ENCODE data around the gene TSACC. TPM values are rescaled to one million over a fixed set of nuclear protein-coding genes. Genes with fewer than 3 reads are reported as not detected.
A peak's percentile ranks its signal among the peaks of the same experiment; 100 is the strongest.

TSACC gene
- total RNA-seq, 1 experiment from 2014 or later, result 0.51 TPM

DNA sequence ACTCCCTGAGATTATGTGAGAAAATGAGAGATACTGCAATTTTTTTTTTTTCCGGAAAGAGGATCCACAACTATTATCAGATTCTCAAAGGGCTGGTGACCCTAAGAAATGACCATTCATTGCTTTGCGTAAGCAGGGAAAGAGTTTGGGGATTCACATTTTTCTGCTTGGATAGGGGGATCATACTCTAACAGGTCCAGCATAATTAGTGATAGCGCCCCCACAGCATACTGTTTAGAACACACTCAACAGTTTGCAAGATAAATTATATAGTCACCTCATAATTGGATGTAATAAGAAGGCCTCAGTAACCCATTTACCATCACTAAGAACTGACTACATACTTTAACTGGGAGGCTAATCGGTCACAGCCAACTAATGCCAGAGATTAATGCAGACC, 2.1 kb upstream of the TSACC start:
- Histone ChIP-seq H3K4me1 (ENCODE audit: insufficient read depth, low read length) (peaks cover 13% of the 10 kb centered on the region), H3K4me3 (ENCODE audit: low read length) (peak overlapping the region; percentile 98), H3K36me3 (ENCODE audit: low read depth, low read length) (peaks cover 38% of the 10 kb centered on the region), H3K9ac (ENCODE audit: low read length) (peak overlapping the region; percentile 94), H4K20me1 (ENCODE audit: low read length) (peaks cover 37% of the 10 kb centered on the region), H3F3A (ENCODE audit: low read length, unreplicated experiment) (no peaks in the 10 kb centered on the region), H3K27me3 (ENCODE audit: low read length) (no peaks in the 10 kb centered on the region), H3K4me2 (ENCODE audit: low read length) (peak overlapping the region; percentile 94), H3K79me2 (ENCODE audit: low read length) (peaks cover 60% of the 10 kb centered on the region), H3K9me3 (ENCODE audit: low read length) (no peaks in the 10 kb centered on the region), H3K9me2 (replicated peaks; ENCODE audit: low read length) (no peaks in the 10 kb centered on the region), H3K27ac (ENCODE audit: low read length) (no peak overlapping the region), H2AFZ (ENCODE audit: low read length) (no peak overlapping the region)
- no TSS peak for BruUV-seq (replicated peaks)
- intact Hi-C loops (cut with micrococcal nuclease), result no loop called here
- ATAC-seq, result no peak
- TF ChIP-seq EZH2phosphoT487 (IDR thresholded peaks at IDR 0.05; ENCODE audit: borderline replicate concordance, low read length) (no peak), CTCF (conservative IDR thresholded peaks at IDR 0.05; ENCODE audit: low read depth, low read length) (peak; percentile 78), EZH2 (IDR thresholded peaks at IDR 0.05; ENCODE audit: low read length, unreplicated experiment) (no peak)
- DNase-seq, result peak; percentile 31
- POLR2A ChIA-PET (ENCODE audit: unreplicated experiment), result no interaction called here
- CTCF ChIA-PET, result no interaction called here

DNA sequence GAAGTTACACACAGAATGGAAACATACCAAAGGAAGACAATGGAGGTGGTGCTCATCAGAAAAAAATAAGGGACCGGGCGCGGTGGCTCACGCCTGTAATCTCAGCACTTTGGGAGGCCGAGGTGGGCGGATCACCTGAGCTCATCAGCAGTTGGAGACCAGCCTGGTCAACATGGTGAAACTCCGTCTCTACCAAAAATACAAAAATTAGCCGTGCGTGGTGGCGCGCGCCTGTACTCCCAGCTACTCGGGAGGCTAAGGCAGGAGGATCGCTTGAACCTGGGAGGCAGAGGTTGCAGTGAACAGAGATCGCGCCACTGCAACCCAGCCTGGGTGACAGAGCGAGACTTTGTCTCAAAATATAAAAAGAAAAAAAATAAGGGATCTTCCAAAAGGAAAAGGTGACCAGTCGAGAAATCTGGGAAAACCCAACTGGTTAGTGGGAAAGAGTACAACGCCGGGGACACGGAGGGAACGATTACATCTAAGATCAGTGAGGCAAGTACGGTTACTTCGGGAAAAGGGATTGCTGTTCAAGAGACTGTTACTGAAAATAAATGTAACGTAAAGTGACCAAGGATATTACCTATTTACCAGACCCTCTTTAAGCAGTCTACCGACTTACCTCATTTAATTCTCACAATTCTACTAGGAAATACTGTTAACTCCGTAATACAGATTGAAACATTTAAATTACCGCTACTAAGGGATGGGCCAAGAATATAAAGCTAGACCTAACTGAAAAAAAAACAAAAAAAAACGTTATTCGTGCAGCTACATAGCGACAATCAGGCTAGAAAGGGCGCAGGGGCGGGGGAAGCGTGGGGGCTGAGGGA, 1.1 kb upstream of the TSACC start:
- BruUV-seq (replicated peaks), result TSS peak; percentile 38
- Histone ChIP-seq H3K27ac (ENCODE audit: low read length) (peak overlapping the region; percentile 41), H3K9ac (ENCODE audit: low read length) (peak overlapping the region; percentile 94), H3F3A (ENCODE audit: low read length, unreplicated experiment) (no peaks in the 10 kb centered on the region), H3K4me2 (ENCODE audit: low read length) (peak overlapping the region; percentile 94), H3K9me3 (ENCODE audit: low read length) (no peaks in the 10 kb centered on the region), H3K9me2 (replicated peaks; ENCODE audit: low read length) (no peaks in the 10 kb centered on the region), H3K27me3 (ENCODE audit: low read length) (no peaks in the 10 kb centered on the region), H4K20me1 (ENCODE audit: low read length) (peaks cover 37% of the 10 kb centered on the region), H3K36me3 (ENCODE audit: low read depth, low read length) (peaks cover 33% of the 10 kb centered on the region), H3K4me1 (ENCODE audit: insufficient read depth, low read length) (peaks cover 13% of the 10 kb centered on the region), H3K4me3 (ENCODE audit: low read length) (peak overlapping the region; percentile 98), H2AFZ (ENCODE audit: low read length) (peak overlapping the region; percentile 52), H3K79me2 (ENCODE audit: low read length) (peaks cover 56% of the 10 kb centered on the region)
- intact Hi-C loops (cut with micrococcal nuclease), result no loop called here
- ATAC-seq (no peak), DNase-seq (peak; percentile 20)
- POLR2A ChIA-PET (ENCODE audit: unreplicated experiment), result no interaction called here
- TF ChIP-seq EZH2 (IDR thresholded peaks at IDR 0.05; ENCODE audit: low read length, unreplicated experiment), result no peak
- TF ChIP-seq CTCF (conservative IDR thresholded peaks at IDR 0.05; ENCODE audit: low read depth, low read length), result no peak
- no peak for TF ChIP-seq EZH2phosphoT487 (IDR thresholded peaks at IDR 0.05; ENCODE audit: borderline replicate concordance, low read length)
- CTCF ChIA-PET, result no interaction called here

DNA sequence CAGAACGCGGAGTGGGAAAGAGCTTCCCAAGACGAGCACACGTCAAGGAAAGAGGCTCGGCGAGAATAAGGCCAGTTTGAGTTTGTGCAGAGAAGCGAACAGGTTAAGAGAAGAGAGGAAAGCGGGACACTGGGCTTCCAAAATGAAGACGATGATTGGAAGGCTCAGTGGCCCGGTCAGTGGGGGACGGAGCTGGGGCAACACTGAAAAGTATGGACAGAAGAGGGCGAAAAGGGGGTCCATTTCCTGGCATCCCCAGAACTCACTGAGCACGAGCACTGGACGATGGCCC, 492 bp upstream of the TSACC start:
- intact Hi-C loops (cut with micrococcal nuclease), result no loop called here
- Histone ChIP-seq H2AFZ (ENCODE audit: low read length) (peak overlapping the region; percentile 52), H3K79me2 (ENCODE audit: low read length) (peaks cover 50% of the 10 kb centered on the region), H3K27ac (ENCODE audit: low read length) (peak overlapping the region; percentile 41), H3K9me3 (ENCODE audit: low read length) (no peaks in the 10 kb centered on the region), H3F3A (ENCODE audit: low read length, unreplicated experiment) (no peaks in the 10 kb centered on the region), H3K9ac (ENCODE audit: low read length) (peak overlapping the region; percentile 94), H3K4me2 (ENCODE audit: low read length) (peak overlapping the region; percentile 94), H4K20me1 (ENCODE audit: low read length) (peaks cover 32% of the 10 kb centered on the region), H3K9me2 (replicated peaks; ENCODE audit: low read length) (no peaks in the 10 kb centered on the region), H3K4me1 (ENCODE audit: insufficient read depth, low read length) (peaks cover 13% of the 10 kb centered on the region), H3K27me3 (ENCODE audit: low read length) (no peaks in the 10 kb centered on the region), H3K4me3 (ENCODE audit: low read length) (peak overlapping the region; percentile 98), H3K36me3 (ENCODE audit: low read depth, low read length) (peaks cover 27% of the 10 kb centered on the region)
- TF ChIP-seq EZH2phosphoT487 (IDR thresholded peaks at IDR 0.05; ENCODE audit: borderline replicate concordance, low read length) (no peak), CTCF (conservative IDR thresholded peaks at IDR 0.05; ENCODE audit: low read depth, low read length) (no peak), EZH2 (IDR thresholded peaks at IDR 0.05; ENCODE audit: low read length, unreplicated experiment) (no peak)
- peak; percentile 0; the same call in 1 of the 2 replicates for ATAC-seq
- no TSS peak for BruUV-seq (replicated peaks)
- no peak for DNase-seq
- POLR2A ChIA-PET (ENCODE audit: unreplicated experiment), result interaction anchor here (0.6 kb wide), 1 partner anchor 377 kb away, joined by 3 read pairs; no protein-coding TSS in a partner anchor
- CTCF ChIA-PET, result no interaction called here
